AG04450 (cell line): ENCODE measurements around the gene BTG2. TPM values are rescaled to one million over a fixed set of nuclear protein-coding genes. Genes with fewer than 3 reads are reported as not detected.

ENCODE experiments used
- CTCF ChIA-PET: fragments of 300-600, 350-600 bp; formaldehyde crosslinking; extraction: SDS; loops from one replicate; lab custom pipeline; 2022; ENCODE audit warnings: antibody characterized with exemption, inconsistent platforms; lab: Charles Lee
- POLR2A ChIA-PET: fragments of 350-600 bp; formaldehyde crosslinking; extraction: SDS; loops from one replicate; lab custom pipeline; 2021; ENCODE audit warnings: antibody characterized with exemption, inconsistent platforms; lab: Yijun Ruan, JAX
- DNase-seq: peaks from one replicate; pipeline ENCODE4 v3.0.0-alpha.2; 2011; ENCODE audit warnings: low read depth, low spot score
- H3K27ac ChIP-seq: one replicate; pipeline ENCODE4 v1.5.1; 2012; ENCODE audit warnings: low read depth, low read length, control low read depth
- H3K27me3 ChIP-seq: one replicate; pipeline ENCODE4 v1.6.0; 2012; ENCODE audit warnings: low read length; ENCODE audit not compliant: control insufficient read depth, insufficient read depth
- H3K4me3 ChIP-seq: 2 replicates; pipeline ENCODE4 v1.5.1; 2011; ENCODE audit warnings: mild to moderate bottlenecking, low read depth, low read length, control low read depth
- H3K9me3 ChIP-seq: 2 replicates; pipeline ENCODE4 v1.5.1; 2012; ENCODE audit warnings: low read length; ENCODE audit not compliant: control insufficient read depth, insufficient read depth
- polyA plus RNA-seq: library from polyadenylated mRNA; depleted of rRNA; stranded (reverse); fragments of >200 nt; gene quantifications from 2 replicates; pipeline ENCODE4 v1.2.3, GENCODE V29; 2011
- TF ChIP-seq, protein P1 (sequence below): IDR thresholded peaks from 2 replicates; pipeline ENCODE4 v1.5.1; 2011; ENCODE audit warnings: low read depth, low read length, control low read depth, inconsistent platforms

The BTG2 gene
- polyA plus RNA-seq, 1 experiment: 36.5 TPM

DNA sequence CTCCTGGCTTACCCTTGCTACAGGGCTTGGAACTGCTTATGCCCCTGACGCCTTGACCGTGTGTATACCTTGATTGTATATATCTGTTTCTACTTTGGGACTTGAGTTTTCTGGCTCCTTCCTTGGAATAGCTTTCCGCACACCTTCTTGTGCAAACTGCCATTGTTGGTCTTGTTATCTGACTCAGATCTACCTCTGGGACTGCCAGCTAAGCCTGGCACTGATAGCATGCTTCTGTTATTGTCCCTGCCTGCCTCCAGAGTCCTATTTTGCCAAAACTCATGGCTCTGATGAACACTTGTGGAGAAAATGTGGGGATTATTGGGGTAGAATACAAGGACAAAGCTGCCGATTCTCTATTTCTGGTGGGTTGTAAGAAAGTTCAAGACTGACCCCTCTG is 30.2 kb downstream of the BTG2 start:
- TF ChIP-seq, protein P1, sequence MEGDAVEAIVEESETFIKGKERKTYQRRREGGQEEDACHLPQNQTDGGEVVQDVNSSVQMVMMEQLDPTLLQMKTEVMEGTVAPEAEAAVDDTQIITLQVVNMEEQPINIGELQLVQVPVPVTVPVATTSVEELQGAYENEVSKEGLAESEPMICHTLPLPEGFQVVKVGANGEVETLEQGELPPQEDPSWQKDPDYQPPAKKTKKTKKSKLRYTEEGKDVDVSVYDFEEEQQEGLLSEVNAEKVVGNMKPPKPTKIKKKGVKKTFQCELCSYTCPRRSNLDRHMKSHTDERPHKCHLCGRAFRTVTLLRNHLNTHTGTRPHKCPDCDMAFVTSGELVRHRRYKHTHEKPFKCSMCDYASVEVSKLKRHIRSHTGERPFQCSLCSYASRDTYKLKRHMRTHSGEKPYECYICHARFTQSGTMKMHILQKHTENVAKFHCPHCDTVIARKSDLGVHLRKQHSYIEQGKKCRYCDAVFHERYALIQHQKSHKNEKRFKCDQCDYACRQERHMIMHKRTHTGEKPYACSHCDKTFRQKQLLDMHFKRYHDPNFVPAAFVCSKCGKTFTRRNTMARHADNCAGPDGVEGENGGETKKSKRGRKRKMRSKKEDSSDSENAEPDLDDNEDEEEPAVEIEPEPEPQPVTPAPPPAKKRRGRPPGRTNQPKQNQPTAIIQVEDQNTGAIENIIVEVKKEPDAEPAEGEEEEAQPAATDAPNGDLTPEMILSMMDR: no peak
- ChIA-PET CTCF (interaction anchor here (0.8 to 12.8 kb wide), 7 partner anchors 8 to 152 kb away, joined by 3 to 244 read pairs (median 26); no protein-coding TSS in a partner anchor), POLR2A (no interaction called here)
- Histone ChIP-seq H3K27me3 (peaks cover 24% of the 10 kb centered on the region), H3K4me3 (no peak overlapping the region), H3K27ac (no peak overlapping the region), H3K9me3 (no peaks in the 10 kb centered on the region)
- no peak for DNase-seq

- TF ChIP-seq, protein P1: no peak
- H3K27me3 ChIP-seq: peaks cover 29% of the 10 kb centered on the region
- no peak for DNase-seq
- no peak overlapping the region for H3K4me3 ChIP-seq
- CTCF ChIA-PET: interaction anchor here (0.8 to 12.8 kb wide), 9 partner anchors 8 to 152 kb away, joined by 3 to 244 read pairs (median 6); no protein-coding TSS in a partner anchor
- no peak overlapping the region for H3K27ac ChIP-seq
- POLR2A ChIA-PET: no interaction called here
- H3K9me3 ChIP-seq: no peaks in the 10 kb centered on the region
Measured at GRCh38 chr1:203336097-203336496, 30.8 kb downstream of the BTG2 start.

DNA sequence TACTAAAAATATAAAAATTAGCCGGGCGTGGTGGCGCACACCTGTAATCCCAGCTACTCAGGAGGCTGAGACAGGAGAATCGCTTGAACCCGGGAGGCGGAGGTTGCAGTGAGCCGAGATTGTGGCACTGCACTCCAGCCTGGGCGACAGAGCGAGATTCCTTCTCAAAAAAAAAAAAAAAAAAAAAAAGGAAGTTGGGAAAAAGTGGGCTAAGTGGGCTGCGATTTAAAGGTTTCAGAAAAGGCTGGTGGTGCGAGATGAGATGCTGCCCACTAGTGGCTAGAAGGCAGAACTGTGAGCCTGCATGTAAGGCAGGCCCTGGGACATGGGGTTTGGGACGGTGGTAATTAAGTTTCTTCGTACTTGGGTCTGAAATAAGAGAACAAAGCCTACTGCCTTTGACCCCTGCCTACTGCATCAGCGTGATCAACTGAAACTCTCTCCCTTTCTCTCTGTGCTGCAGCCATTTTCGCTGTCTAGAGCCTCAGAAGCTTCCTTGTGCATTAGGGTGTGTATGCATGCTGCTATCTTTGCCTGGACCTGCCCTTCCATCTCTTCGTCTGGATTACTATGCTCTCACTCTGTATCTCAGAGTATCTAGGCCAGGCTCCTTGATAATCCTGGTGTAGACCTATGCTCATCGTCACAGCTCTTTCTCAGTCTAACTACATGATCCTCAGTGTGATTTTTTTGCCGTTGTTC is 33.2 kb downstream of the BTG2 start:
- no peak for DNase-seq
- POLR2A ChIA-PET: no interaction called here
- H3K9me3 ChIP-seq: no peaks in the 10 kb centered on the region
- no peak overlapping the region for H3K27ac ChIP-seq
- H3K4me3 ChIP-seq: no peak overlapping the region
- TF ChIP-seq, protein P1: peak; percentile 96
- peaks cover 40% of the 10 kb centered on the region for H3K27me3 ChIP-seq
- CTCF ChIA-PET: interaction anchor here (0.6 to 12.8 kb wide), 17 partner anchors 12 to 1021 kb away, joined by 3 to 244 read pairs (median 4); partner anchors contain the start of genes PLEKHA6 and PRELP

DNA sequence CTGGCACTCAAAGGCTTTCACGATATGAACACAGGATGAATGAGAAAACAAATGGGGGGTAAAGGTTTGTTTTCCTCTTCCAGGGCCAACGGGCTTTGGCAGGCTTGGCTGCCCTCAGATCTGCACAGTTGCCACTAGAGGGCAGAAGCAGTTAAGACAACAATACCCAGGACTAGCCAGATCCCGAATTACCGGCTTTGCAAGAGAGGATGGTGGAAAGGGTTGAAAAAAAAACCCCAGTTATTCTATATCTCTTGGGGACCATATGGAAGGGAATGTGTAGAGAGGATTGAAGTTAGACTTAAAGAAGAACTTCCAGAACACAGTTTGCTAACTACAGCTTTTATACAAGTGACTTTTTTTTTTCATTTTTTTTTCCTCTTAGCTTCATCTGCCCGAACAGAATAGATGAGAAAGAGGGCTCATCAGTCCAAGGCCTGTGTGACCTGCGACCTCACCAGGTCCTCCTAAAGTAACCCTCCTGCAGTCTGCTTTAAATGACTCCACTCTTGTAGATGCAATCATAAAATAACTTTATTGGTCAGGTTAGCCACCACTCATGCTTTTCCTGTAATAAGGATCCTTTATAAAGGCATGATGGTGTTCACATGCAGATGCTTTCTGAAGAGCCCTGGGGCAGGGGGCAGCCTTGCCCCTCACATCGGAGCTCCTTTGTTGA is 34.9 kb downstream of the BTG2 start:
- peak; percentile 55 for DNase-seq
- Histone ChIP-seq H3K4me3 (no peak overlapping the region), H3K27ac (no peak overlapping the region), H3K27me3 (peaks cover 43% of the 10 kb centered on the region), H3K9me3 (no peaks in the 10 kb centered on the region)
- CTCF ChIA-PET: interaction anchor here (0.6 to 12.8 kb wide), 31 partner anchors 8 to 430 kb away, joined by 3 to 244 read pairs (median 4); partner anchors contain the start of gene PRELP
- TF ChIP-seq, protein P1: peak; percentile 87
- POLR2A ChIA-PET: interaction anchor here (1.5 kb wide), 1 partner anchor 148 kb away, joined by 4 read pairs; no protein-coding TSS in a partner anchor
